ENCODE data around the gene COBL. TPM values are rescaled to one million over a fixed set of nuclear protein-coding genes. Genes with fewer than 3 reads are reported as not detected.

COBL gene
- total and polyA plus RNA-seq, 2 of the 8 experiments (the other 6 are each of a cell fraction or from before 2014, with no cell fraction given), result 13.8 to 40.4 TPM

DNA sequence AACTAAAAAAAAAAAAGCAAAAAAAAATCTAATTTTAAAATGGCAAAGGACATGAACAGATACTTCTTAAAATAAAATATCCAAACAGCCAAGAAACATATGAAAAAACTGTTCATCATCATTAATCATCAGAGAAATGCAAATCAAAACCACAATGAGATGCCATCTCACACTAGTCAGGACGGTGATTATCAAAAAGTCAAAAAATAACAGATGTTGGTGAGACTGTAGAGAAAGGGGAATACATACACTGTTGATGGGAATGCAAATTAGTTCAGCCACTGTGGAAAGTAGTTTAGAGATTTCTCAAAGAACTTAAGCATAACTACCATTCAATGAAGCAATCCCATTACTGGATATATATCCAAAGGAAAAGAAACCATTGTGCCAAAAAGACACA, 30.2 kb downstream of the COBL start:
- Histone ChIP-seq H2BK120ac (replicated peaks; ENCODE audit: low read depth, low read length) (no peak overlapping the region), H3K4me1 (replicated peaks in 1 of 4; ENCODE audit: control insufficient read depth in 3 of 4, insufficient read depth in 4 of 4, low read length in 3 of 4) (peaks cover 4 to 16% (median 9%) of the 10 kb centered on the region in 4 experiments; a peak in 6 of 7 replicates), H2AFZ (ENCODE audit: low read length) (no peak overlapping the region), H3K27ac (ENCODE audit: low read depth, low read length) (no peak overlapping the region), H2BK12ac (ENCODE audit: low read depth, low read length) (no peak overlapping the region), H3K79me1 (ENCODE audit: low read depth, low read length) (peaks cover 7% of the 10 kb centered on the region; the same call in 1 of the 2 replicates), H3K23me2 (ENCODE audit: low read depth, low read length) (no peaks in the 10 kb centered on the region; the same call in 1 of the 2 replicates), H2BK5ac (ENCODE audit: low read depth, low read length) (no peak overlapping the region), H3K23ac (ENCODE audit: insufficient read length) (no peak overlapping the region), H4K91ac (replicated peaks; ENCODE audit: insufficient read length, low read length) (no peak overlapping the region), H2BK15ac (ENCODE audit: low read length) (no peak overlapping the region), H3K4ac (replicated peaks; ENCODE audit: insufficient read length, low read depth, low read length) (no peak overlapping the region), H3K79me2 (ENCODE audit: control insufficient read depth in 1 of 2, insufficient read depth in 2 of 2, low read length in 2 of 2) (peaks cover 0 to 85% of the 10 kb centered on the region in 2 experiments; a peak in 3 of 4 replicates), H3K27me3 (replicated peaks in 1 of 4; ENCODE audit: control insufficient read depth in 3 of 4, extremely low read depth in 1 of 4, insufficient read depth in 3 of 4, low read length in 3 of 4) (no peaks in the 10 kb centered on the region), H3K56ac (replicated peaks; ENCODE audit: insufficient read length, low read depth, low read length) (no peak overlapping the region), H4K5ac (ENCODE audit: insufficient read length, low read depth, low read length) (no peak overlapping the region), H3K4me2 (ENCODE audit: insufficient read depth in 1 of 2, low read depth in 2 of 2, low read length in 2 of 2) (no peak overlapping the region), H3K9ac (replicated peaks in 1 of 4; ENCODE audit: extremely low read depth in 1 of 4, low read depth in 3 of 4, low read length in 3 of 4) (no peak overlapping the region), H3K9me3 (ENCODE audit: insufficient read depth in 2 of 2, low read depth in 1 of 2, low read length in 1 of 2) (no peaks in the 10 kb centered on the region), H3K14ac (ENCODE audit: insufficient read length) (no peak overlapping the region), H4K8ac (ENCODE audit: extremely low read depth, insufficient read depth, low read length) (no peak overlapping the region), H3K4me3 (ENCODE audit: extremely low read depth in 1 of 4, insufficient read depth in 2 of 4, low read depth in 3 of 4, low read length in 4 of 4) (no peak overlapping the region), H3K18ac (ENCODE audit: extremely low read depth, low read length) (no peak overlapping the region), H2AK5ac (ENCODE audit: low read depth, low read length) (no peak overlapping the region), H3K36me3 (ENCODE audit: control insufficient read depth in 2 of 4, insufficient read depth in 4 of 4, low read length in 3 of 4) (no peaks in the 10 kb centered on the region), H2BK20ac (ENCODE audit: low read length) (no peak overlapping the region), H4K20me1 (replicated peaks in 1 of 2; ENCODE audit: control insufficient read depth in 1 of 2, insufficient read depth in 2 of 2, low read length in 2 of 2) (peaks cover 0 to 7% of the 10 kb centered on the region in 2 experiments)
- POLR2A ChIA-PET (ENCODE audit: partially characterized antibody), result no interaction called here
- DNase-seq (ENCODE audit: low read depth in 1 of 2, low spot score in 2 of 2) (no peak), FAIRE-seq (no peak)
- 78% methylated on average over 1 of the region's 1 CpG; no CpG with 5 or more reads in 1 of the 2 experiments for WGBS, 2 experiments (ENCODE audit: extremely low coverage in 1 of 2, insufficient coverage in 1 of 2, insufficient read length in 1 of 2, insufficient replicate concordance in 2 of 2, low coverage in 1 of 2, low lambda C conversion rate in 2 of 2, missing lambda C conversion rate in 1 of 2)
- TF ChIP-seq RBBP5 (IDR thresholded peaks at IDR 0.05; ENCODE audit: borderline replicate concordance, low read depth, low read length) (no peak), GTF2F1 (IDR thresholded peaks at IDR 0.05; ENCODE audit: borderline replicate concordance, low read depth, low read length) (no peak), SIN3A (conservative IDR thresholded peaks at IDR 0.05 in 1 of 2, IDR thresholded peaks at IDR 0.05 in 1 of 2; ENCODE audit: low read depth in 1 of 2, low read length in 2 of 2) (no peak), RAD21 (IDR thresholded peaks at IDR 0.05 in 1 of 2, conservative IDR thresholded peaks at IDR 0.05 in 1 of 2; ENCODE audit: low read depth in 2 of 2, low read length in 2 of 2) (no peak), JUND (IDR thresholded peaks at IDR 0.05; ENCODE audit: low read length) (no peak), HDAC2 (IDR thresholded peaks at IDR 0.05; ENCODE audit: borderline replicate concordance in 1 of 2, low read depth in 2 of 2, low read length in 2 of 2) (no peak), CBX5 (IDR thresholded peaks at IDR 0.05; ENCODE audit: low read depth, low read length) (no peak), SP2 (IDR thresholded peaks at IDR 0.05; ENCODE audit: low read length) (no peak), PHF8 (conservative IDR thresholded peaks at IDR 0.05; ENCODE audit: low read depth, low read length) (no peak)
- CTCF ChIA-PET (ENCODE audit: partially characterized antibody), result interaction anchor here (1.0 to 2.3 kb wide), 3 partner anchors 12 to 81 kb away, joined by 3 to 7 read pairs (median 5); no protein-coding TSS in a partner anchor
